SKM-1 (cell line): ENCODE results near the gene WFDC12.
A peak's percentile ranks its signal among the peaks of the same experiment; 100 is the strongest.

Experiments
- DNase-seq: peaks from one replicate; lab custom pipeline; 2025; ENCODE audit not compliant: unreplicated experiment; lab: John Stamatoyannopoulos, UW

Gene WFDC12

DNA sequence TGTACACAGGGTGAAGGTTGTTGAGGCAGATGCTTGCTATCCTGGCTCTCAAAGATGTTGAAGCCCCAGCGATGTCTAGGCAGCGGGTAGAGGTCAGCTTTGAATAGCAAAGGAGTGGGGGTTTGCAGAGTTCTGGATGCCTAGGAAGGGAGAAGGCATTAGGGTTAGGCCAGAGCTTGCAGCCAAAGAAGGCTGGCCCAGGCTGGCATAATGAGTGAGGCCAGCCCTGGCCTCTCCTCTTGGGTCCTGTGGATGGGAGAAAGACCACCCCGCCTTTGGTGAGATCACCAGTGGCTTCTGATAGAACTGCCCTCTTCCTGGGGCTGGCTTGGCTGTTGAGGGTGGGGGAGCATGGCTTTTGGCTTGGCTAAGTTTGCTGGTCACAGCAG is 8.9 kb downstream of the WFDC12 start:
- DNase-seq: no peak

GRCh38 chr20:45114465-45115385 is 9.5 kb downstream of the WFDC12 start, which contains the start of gene WFDC5:
Gene WFDC5, minus strand, starts transcription at chr20:45115174. Its CDS starts 91 bp downstream, at chr20:45115083.
- no peak for DNase-seq

DNA sequence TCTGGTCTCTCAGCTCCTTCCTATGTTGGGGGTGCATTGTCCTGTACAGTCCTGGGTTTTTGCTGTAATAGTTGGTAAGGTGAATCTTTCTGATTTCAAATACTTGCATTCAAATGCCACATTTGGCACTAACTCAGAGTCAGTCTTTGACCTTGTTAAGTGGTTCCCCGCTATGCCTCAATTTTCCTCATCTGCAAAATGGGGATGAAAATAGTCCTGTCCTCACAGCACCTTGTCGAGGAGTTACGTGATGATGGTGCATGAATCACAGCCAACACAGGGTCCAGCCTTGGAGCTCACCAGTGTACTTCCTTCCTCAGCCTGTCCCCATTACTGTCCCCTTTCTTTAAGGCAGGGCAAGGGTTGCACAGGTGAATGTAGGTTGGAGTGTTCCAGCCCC is 10.4 kb downstream of the WFDC12 start:
- DNase-seq: no peak

DNA sequence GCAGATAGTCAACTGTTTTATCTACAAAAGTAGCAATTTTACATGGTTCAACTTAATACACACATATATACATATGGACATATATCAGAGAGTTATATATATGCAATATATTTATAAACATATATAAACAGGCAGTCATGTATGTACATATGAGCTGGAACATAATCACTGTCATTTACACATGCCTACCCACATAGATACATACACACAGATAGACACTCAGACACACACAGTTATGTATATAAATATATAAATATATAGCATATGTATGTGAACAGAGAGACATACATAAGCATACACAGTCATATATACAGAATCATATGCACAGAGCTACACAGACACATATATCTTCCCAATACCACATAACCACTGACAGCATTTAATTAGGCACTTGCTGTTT is 11.5 kb downstream of the WFDC12 start:
- DNase-seq: no peak

DNA sequence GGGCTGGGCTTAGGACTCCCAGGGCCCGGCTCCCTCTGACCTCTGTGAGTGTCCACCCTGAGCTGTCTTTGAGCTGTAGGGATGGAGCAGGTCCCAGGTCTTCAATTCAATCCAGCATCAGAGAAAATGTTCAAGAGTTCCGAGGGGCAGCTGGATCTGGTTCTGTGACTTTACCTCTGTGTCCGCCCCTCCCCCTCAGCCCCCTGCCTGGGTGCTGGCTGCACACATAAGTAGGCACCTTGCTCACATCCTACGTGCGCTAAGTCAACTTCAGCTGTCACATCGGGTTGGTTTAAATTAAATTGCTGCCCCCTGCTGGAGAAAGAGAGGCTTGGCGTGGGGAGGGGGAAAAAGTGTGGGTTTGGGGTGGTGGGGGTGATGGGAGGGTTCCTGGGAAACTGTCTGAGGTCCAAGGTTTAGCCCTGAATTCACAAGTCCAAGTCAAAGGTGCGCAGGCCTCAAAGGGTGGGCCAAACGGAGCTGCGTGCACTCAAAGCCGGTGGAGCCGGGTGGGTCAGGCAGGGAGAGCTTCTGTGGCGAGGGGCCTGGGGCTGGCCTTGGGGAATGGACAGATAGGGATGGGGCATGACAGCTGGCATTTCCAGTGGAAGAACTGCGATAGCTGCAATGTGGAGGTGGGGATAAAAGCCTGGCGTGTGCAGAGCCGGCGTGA is 12.3 kb downstream of the WFDC12 start:
- DNase-seq: no peak

- DNase-seq: no peak
Observed at GRCh38 chr20:45111285-45111684, 13.0 kb downstream of the WFDC12 start.

- DNase-seq: no peak
Observed at GRCh38 chr20:45110301-45110700, 14.0 kb downstream of the WFDC12 start.

- DNase-seq: no peak
Observed at GRCh38 chr20:45109634-45110033, 14.6 kb downstream of the WFDC12 start.

DNA sequence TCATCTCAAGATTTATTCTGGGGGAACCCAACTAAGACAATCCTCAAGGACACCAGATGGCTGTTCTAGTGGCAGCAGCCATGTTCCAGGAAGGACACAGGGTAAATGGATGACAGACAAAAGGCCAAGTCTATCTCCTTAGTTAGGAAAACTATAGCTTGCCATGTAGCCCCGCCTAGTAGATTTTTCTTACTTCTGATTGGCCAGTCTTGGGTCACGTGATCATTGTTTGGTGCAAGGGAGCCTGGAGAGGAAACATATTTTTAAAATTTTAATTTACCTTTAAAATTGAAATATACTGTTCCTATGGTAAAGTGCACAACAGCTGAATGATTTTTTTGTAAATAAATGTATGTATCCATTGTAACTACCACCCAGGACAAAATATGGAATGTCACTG is 18.9 kb downstream of the WFDC12 start:
- no peak for DNase-seq

- DNase-seq: no peak
Observed at GRCh38 chr20:45104786-45105185, 19.5 kb downstream of the WFDC12 start.

DNA sequence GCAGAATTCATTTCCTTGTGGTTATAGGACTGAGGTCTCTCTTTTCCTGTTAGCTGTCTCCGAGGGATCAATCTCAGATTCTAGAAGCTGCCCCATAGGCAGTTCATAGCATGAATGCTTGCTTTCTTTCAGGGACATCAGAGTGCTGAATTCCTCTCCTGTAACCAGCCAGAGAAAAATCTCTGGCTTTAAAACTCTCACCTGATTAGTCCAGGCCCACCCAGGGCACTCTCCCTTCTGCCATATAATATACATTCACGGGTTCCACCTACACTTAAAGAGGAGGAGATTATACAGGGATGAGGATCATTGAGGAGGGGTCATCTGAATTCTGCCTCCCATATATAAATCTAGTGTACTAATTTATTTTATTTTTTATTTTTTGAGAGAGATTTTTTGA is 21.2 kb downstream of the WFDC12 start:
- no peak for DNase-seq

DNA sequence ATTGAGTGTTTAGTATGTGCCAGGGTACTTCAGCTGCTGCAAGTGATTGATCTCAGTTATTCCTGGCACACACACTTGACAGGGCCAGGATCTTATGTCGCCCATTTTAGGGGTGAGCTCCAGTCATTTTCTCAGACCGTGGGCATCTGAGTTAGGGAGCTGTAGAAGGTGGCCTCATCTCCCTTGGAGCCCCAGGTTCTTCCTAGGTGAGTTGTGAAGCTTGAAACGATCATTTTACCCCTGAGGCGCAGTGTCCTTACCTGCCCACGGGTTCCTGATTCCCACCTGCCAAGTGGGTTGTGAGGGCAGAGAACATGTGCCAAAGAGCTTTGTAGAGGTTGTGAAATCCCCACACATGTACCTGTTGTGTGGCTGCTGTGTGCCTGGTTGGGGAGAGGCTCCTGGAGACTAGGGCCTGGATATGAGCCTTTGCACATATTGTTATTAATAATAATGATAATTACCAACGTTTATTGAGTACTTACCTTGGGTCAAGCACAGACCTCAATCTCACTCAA is 22.9 kb downstream of the WFDC12 start:
- no peak for DNase-seq

DNA sequence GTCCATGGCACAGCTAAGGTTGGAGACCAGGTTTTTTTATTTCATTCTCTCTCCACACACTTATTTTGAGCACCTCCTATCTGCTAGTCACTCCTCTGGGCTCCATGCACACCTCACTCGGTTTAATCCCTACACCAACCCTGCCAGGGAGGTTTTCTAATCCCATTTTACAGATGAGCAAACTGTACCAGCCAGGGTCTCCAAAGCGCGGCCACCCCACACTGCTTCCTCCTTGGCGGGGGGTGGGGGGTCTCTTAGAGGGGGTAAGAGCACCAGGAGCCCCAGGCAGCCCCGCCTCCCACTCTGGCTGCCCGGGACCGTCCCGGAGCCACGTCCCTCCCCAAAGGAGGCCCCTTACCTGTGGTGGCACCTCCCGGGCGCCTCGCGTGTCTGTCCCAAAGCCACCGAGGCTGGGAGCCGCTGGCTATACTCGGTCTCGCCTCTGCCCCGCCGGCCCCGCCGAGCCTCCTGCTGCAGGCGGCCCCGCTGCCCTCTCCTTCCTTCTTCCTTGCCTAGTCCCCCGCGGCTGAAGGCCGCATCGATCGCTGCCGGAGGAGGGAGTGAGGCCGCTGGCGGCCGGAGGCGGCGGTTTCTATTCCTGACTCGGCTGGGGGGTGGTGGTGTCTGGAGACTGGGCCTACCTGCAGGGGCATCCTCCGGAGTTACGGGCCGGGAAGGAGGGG is 23.6 kb downstream of the WFDC12 start, which contains the start of gene KCNS1:
Gene KCNS1, minus strand, starts transcription at position 565 of the 683 bp plus-strand sequence. CDS start 1,891 bp downstream, outside the sequence.
- DNase-seq: no peak

DNA sequence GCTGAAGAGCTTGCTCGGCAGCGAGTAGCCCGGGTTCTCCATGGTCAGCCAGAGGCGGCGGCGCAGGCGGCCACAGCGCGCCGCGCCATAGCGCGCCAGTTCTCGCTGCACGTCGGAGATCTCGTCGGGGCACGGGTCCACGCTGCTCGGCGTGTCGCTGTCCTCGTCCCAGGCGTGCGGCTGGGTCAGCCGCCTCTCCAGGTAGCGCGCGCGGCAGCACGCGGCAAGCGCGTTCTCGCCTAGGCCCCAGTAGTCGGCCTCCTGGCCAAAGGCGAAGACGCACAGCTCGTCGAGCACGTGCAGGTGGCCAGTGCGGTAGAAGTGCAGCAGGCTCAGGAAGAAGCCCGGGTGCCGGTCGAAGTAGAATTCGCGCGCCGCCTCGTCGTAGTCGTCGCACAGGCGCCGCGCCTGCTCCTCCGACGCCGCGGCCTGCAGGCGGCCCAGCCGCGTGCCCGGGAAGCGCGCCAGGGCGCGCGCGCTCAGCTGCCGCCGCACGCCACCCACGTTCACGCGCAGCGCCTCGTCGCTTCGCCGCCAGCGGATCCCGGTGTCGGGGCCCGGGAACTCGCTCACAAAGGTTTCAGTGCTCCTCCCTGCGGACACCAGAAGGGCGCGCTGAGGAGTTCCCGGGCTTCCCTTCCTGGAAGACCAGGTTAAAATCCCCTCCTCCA is 26.0 kb downstream of the WFDC12 start:
- no peak for DNase-seq

DNA sequence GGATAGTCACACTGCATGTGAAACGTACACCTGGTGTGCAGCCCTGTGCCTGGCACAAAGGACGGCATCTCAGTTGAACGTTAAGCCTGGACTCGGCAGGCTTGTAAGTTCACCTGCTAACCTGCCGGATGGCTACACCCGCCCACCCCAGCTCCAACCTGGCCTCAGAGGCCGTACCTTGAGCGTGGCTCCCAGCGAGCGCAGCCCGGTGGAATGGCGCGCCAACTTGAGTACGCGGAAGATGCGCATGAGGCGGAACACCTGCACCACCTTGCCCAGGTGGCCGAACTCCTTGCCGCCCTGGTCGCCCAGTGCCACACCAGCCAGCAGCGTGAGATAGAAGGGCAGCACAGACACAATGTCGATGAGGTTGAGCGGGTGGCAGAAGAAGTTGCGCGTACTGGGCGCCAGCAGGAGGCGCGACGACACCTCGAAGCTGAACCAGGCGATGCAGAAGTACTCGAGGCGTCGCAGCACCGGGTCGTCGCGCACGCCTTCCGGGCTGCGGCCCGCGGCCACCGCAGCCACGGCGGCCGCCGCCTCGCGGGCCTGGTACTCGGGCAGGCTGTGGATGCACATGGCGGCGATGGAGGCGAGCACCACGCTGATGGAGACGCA is 26.7 kb downstream of the WFDC12 start:
- peak; percentile 63 for DNase-seq

DNA sequence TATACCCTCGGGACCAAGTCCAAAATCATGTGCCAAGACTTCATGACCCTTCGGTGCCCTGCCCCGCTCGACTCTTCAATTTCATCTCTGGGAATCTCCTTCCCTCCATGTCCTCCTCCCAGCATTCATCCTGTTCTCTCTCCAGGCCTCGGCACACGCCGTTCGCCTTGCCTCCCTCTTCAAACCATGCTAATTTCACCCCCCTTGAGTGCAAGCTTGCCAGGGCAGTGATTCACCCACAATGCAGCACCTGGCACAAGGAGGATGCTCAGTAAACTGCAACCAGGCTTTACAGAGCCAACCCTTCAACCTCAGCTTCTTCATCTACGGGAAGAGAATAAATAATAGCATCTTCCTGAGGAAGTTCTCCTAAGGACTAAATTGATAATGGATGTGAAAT is 27.5 kb downstream of the WFDC12 start:
- DNase-seq: no peak

GRCh38 chr20:45095805-45096238 is 28.4 kb downstream of the WFDC12 start:
- peak; percentile 38 for DNase-seq

DNA sequence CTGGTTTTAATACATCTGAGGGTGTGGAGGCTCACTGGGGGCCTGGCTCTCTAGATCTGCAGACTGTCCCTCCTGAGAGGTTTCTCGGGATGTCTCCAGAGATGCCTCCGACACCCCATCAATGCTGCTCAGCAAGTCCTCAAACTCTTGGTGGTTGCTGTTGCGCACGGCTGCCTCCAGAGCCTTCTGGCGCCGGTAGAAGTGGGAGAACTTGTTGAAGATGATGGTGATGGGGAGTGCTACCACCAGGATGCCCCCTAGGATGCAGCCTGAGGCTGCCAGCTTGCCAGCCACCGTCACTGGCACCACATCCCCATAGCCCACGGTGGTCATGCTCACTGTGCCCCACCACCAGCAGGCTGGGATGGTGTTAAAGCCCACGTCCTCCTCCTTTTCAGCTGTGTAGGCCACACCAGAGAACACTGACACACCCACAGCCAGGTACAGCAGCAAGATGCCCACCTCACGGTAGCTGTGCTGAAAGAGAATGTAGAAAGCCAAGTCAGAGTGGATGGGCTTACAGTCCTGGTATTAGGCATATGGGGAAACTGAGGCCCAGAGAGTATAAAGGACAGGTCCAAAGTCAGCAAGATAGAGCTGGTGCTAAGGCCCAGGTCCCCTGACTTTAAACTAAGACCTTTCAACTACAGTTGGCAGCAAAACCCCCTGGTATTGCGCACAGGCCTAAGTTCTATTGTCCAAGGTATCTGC is 29.2 kb downstream of the WFDC12 start:
- no peak for DNase-seq

- DNase-seq: no peak
Observed at GRCh38 chr20:45094201-45094600, 30.1 kb downstream of the WFDC12 start.

GRCh38 chr20:45092898-45093297 is 31.4 kb downstream of the WFDC12 start:
- no peak for DNase-seq
